HCT116 (cell line): ENCODE data around the gene RNF220.

ENCODE experiments used
- CEBPB ChIP-seq: IDR thresholded peaks from 2 replicates; pipeline ENCODE4 v1.6.1; 2012; ENCODE audit warnings: low read depth
- POLR2AphosphoS5 ChIP-seq: IDR thresholded peaks from 2 replicates; pipeline ENCODE4 v1.6.1; 2011; ENCODE audit warnings: mild to moderate bottlenecking, low read depth, low read length, moderate library complexity
- TCF7L2 ChIP-seq: IDR thresholded peaks from 2 replicates; pipeline ENCODE4 v1.7.0; 2011; ENCODE audit warnings: borderline replicate concordance, inconsistent platforms; ENCODE audit not compliant: insufficient read depth, insufficient read length; ENCODE audit errors: extremely low read depth
- TF ChIP-seq, protein P1 (sequence below), 3 experiments: fragments of 200-600 bp in 1 of 3; sonication (generic) in 1 of 3; IDR thresholded peaks in 2 of 3; conservative IDR thresholded peaks in 1 of 3; 2 replicates each; pipeline ENCODE4 v1.5.1; 2012 to 2017; ENCODE audit warnings: low read depth in 2 of 3, low read length in 2 of 3, antibody characterized with exemption in 1 of 3, borderline replicate concordance in 1 of 3, control low read depth in 1 of 3, mild to moderate bottlenecking in 1 of 3, mixed read lengths in 1 of 3, mixed run types in 1 of 3, moderate library complexity in 1 of 3; ENCODE audit not compliant: insufficient read depth in 1 of 3

DNA sequence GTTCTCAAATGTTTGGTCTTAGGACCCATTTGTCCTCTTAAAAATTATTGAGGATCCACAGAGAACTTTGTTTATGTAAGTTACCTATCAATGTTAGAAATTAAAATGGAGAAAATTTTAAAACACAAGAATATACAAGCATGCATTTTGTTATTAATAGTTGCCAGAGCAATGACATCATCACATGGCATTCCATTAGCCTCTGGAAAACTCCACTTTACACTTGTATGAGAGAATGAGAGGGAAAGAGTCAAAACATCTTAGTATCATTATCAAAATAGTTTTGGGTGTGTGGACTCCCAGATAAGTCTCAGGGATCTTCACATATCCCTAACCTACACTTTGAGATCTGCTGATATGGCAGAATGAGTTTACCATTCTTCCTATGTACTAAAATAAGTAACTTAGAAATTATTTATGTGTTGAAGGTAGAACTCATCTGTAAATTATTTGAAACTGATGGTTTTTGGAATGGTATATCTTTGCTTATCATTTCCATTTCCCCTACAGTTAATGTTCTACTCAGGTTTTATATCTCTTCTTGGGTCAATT, 48.8 kb downstream of the RNF220 start:
- TF ChIP-seq TCF7L2 (no peak), CEBPB (no peak), POLR2AphosphoS5 (no peak)
- TF ChIP-seq, protein P1, sequence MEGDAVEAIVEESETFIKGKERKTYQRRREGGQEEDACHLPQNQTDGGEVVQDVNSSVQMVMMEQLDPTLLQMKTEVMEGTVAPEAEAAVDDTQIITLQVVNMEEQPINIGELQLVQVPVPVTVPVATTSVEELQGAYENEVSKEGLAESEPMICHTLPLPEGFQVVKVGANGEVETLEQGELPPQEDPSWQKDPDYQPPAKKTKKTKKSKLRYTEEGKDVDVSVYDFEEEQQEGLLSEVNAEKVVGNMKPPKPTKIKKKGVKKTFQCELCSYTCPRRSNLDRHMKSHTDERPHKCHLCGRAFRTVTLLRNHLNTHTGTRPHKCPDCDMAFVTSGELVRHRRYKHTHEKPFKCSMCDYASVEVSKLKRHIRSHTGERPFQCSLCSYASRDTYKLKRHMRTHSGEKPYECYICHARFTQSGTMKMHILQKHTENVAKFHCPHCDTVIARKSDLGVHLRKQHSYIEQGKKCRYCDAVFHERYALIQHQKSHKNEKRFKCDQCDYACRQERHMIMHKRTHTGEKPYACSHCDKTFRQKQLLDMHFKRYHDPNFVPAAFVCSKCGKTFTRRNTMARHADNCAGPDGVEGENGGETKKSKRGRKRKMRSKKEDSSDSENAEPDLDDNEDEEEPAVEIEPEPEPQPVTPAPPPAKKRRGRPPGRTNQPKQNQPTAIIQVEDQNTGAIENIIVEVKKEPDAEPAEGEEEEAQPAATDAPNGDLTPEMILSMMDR (IDR thresholded peaks at IDR 0.05 in 2 of 3, conservative IDR thresholded peaks at IDR 0.05 in 1 of 3; ENCODE audit: borderline replicate concordance in 1 of 3, insufficient read depth in 1 of 3, low read depth in 2 of 3, low read length in 2 of 3), result no peak
